HEK293 (cell line): Measurements from ENCODE around the gene PRR29.

Source experiments
- ZNF10 ChIP-seq: fragments of 450-650 bp; formaldehyde crosslinking; IDR thresholded peaks from 2 replicates; pipeline ENCODE4 v1.5.1; 2017; ENCODE audit warnings: missing biosample characterization, missing genetic modification characterization
- ZNF114 ChIP-seq: fragments of 450-650 bp; formaldehyde crosslinking; IDR thresholded peaks from 2 replicates; pipeline ENCODE4 v1.5.0; 2017; ENCODE audit warnings: missing biosample characterization, missing genetic modification characterization
- TF ChIP-seq, protein P1 (sequence below): fragments of 450-650 bp; formaldehyde crosslinking; IDR thresholded peaks from 2 replicates; pipeline ENCODE4 v1.5.1; 2016; ENCODE audit warnings: missing biosample characterization, missing genetic modification characterization

DNA sequence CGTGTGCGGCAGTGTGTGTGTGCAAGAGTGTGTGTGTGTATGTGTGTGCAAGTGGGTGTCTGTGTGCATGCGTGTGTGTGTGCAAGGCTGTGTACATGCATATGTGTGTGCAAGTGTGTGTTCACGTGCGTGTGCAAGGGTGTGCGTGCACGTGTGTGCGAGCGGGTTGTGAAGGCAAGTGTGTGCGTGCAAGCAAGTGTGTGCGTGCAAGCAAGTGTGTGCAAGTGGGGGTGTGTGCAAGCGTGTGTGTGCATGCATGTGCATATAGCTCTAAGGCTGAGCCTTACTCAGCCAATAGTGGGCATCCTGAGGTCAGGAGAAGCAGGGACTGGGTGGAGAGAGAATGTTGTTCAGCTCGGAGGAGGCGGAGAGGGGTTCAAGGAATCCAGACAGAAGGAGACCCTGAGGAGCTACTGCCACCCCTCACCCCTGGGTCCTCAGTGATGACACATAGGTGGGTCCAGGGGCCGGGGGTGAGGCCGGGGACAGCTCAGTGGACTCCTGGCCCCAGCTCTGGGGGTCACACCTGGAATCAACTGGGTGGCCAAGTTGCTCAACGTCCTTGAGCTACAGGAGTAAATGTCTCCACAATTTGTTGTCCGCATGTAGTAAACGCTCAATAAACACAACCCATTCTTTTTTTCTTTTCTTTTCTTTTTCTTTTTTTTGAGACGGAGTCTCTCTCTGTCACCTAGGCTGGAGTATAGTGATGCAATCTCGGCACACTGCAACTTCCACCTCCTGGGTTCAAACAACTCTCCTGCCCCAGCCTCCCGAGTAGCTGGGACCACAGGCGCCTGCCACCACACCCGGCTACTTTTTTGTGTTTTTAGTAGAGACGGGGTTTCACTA, 1.8 kb downstream of the PRR29 start:
- TF ChIP-seq, protein P1, sequence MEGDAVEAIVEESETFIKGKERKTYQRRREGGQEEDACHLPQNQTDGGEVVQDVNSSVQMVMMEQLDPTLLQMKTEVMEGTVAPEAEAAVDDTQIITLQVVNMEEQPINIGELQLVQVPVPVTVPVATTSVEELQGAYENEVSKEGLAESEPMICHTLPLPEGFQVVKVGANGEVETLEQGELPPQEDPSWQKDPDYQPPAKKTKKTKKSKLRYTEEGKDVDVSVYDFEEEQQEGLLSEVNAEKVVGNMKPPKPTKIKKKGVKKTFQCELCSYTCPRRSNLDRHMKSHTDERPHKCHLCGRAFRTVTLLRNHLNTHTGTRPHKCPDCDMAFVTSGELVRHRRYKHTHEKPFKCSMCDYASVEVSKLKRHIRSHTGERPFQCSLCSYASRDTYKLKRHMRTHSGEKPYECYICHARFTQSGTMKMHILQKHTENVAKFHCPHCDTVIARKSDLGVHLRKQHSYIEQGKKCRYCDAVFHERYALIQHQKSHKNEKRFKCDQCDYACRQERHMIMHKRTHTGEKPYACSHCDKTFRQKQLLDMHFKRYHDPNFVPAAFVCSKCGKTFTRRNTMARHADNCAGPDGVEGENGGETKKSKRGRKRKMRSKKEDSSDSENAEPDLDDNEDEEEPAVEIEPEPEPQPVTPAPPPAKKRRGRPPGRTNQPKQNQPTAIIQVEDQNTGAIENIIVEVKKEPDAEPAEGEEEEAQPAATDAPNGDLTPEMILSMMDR, result no peak
- no peak for TF ChIP-seq ZNF10 (tag by site-specific recombination)
- TF ChIP-seq ZNF114 (tag by site-specific recombination), result no peak
